VCaP (cell line): ENCODE results near the gene RAPGEF4.

Experiments
- H3K27ac ChIP-seq: fragments of 450-650 bp; 2 replicates; pipeline ENCODE4 v1.5.1; 2017
- CTCF ChIP-seq: fragments of 450-650 bp; conservative IDR thresholded peaks from 2 replicates; pipeline ENCODE4 v1.5.1; 2017; ENCODE audit warnings: mild to moderate bottlenecking, moderate library complexity

RAPGEF4 gene

DNA sequence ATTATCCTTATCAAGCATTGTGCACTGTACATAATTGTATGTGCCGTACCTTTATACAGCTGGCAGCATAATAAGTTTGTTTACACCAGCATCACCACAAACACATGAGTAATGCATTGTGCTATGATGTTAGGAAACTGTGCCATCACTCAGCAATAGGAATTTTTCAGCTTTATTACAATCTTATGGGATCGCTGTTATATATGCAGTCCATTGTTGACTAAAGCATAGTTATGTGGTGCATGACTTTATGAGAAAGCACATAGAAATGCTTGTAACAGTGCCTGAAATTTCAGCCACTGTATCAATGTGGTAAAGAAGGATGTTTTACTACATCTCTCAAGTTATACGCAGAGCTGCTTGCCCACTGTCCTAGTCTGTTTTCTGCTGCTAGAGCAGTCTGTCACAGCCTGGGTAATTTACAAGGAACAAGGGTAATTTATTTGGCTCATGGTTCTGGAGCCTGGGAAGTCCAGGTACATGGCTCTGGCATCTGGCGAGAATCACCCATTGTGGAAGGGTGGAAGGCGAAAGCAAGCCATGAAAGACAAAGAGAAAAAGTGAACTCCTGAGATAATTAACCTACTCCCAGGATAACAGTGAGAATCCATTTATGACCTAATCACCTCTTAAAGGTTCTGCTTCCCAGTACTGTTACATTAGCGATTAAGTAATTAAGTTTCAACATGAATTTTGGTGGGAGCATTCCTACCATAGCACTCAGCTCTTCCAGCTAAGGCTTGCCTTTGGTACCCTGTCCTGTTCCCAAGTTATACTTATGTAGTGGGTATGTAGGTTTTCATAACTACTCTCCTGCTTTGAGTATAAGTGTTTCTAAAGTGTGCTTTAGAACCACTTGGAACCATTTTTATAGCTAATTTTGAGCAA, 344.6 kb downstream of the RAPGEF4 start:
- TF ChIP-seq CTCF, result no peak
- H3K27ac ChIP-seq, result no peak overlapping the region; the same call in 1 of the 2 replicates

DNA sequence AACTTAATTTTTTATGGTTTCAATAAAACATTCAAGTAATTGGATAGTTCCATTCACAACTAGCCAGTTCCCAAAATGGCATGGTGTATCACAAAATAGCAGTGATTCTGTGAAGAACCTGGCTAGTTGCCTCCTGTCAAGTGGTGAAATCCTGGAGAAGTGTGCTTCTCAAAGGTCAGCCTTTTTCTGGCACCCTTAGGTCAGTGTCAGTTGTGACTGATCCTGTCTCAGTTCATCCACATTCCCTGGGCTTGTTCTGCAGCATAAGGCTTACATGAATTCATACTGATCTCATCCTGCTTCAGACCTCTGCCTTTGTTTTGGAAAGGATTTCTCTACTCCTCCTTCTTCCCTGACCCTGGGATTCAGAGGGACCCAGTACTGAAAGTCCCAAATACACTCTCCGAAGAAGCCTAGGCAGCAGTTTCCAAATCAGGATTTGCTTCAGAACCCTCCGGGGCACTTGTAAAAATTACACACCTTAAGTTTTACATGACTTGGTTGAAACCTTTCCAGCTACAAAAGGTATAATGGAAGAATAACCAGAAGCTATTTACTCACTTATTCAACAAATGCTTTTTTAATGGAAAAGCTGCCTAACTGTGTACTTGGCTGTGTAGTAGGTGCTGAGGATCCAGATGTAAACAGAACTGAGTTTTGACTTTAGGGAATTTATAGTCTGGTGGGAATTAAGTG, 351.0 kb downstream of the RAPGEF4 start:
- peak overlapping the region; percentile 37 for H3K27ac ChIP-seq
- no peak for TF ChIP-seq CTCF

DNA sequence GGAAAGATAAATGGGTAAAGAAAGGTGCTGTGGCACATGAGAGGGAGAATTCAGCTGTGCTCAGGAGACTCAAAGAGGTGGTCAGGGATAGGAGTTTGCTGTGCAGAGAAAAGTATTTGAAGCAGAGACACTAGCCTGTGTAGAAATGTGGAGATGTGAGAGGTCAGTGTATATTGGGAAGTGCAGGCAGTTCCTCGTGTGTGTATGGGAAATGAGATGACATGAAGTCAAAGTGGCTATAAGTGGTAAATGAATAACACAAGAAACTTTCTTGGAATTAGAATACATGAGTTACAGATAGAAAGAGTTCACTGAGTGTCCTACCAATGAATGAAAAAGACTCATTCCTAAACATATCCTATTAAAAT, 351.6 kb downstream of the RAPGEF4 start:
- no peak for TF ChIP-seq CTCF

DNA sequence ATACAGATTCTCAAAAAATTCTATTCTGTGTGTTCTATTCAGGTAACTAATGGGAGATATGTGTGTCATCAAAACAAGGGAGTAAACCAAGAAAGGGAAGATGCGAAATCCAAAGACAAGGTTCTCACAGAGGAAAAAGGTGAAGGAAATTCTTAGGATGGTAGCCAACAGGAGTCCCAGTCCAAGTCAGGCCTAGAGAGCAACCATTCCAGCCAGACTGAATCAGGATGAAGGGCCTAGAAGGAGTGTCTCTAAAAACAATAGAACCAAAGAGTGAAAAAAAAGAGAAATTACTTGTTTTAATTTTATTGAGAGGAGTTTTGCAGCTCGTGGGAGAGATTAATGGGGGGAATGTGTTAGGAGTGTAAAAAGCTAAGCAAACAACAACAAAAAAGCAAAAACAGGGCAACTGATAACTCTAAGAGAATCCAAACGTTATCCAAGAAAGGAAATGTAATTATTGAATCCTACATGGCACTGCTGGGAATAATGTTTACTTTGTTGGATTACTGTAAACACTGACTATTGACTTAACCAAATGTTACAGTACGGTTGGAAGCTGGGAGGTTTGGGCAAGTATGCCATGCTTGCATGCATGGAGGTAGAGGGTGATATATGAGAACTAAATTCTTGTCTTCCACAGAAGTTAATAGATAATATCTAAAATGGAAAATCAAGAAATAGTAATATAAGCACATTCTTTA, 352.3 kb downstream of the RAPGEF4 start:
- no peak for TF ChIP-seq CTCF
- peak overlapping the region; percentile 24; the same call in 1 of the 2 replicates for H3K27ac ChIP-seq

More for the DNA sequence above, 351.6 kb downstream of the RAPGEF4 start:
- H3K27ac ChIP-seq, result peak overlapping the region; percentile 37

- no peak for TF ChIP-seq CTCF
- peak overlapping the region; percentile 23; the same call in 1 of the 2 replicates for H3K27ac ChIP-seq
These were observed 354.7 kb downstream of the RAPGEF4 start for GRCh38 chr2:173090276-173090877.

DNA sequence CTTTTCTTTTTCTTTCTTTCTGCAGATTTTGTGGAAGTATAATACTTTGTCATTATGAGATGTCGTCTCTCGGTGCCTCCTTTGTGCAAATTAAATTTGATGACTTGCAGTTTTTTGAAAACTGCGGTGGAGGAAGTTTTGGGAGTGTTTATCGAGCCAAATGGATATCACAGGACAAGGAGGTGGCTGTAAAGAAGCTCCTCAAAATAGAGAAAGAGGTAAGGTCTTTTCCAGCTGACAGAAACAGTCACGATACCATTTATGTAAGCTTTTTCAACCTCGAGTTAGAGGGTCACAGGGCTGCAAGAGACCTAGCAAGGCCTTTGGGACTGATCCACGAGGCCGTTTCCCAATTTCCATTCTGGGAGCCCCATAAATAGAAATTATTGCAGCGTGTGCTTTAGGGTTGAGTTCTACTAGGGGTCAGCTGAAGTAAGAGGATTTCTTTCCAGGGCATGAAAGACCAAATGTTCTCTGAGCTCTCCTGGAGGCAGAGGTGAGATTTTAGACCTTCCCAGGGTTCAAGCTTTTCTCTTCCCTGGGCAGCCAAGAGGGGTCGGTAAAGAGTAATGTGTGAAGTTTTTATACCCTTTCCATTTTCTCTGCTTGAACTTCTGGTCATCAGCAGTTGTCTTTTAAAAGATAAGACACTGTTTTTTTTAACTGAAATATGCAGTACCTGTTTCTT, 355.5 kb downstream of the RAPGEF4 start:
- no peak overlapping the region for H3K27ac ChIP-seq
- TF ChIP-seq CTCF, result no peak
